Lung (tissue), 12 donors: ENCODE measurements around the gene STK40. TPM values are rescaled to one million over a fixed set of nuclear protein-coding genes. Genes with fewer than 3 reads are reported as not detected.

Source experiments
- ATAC-seq: fragments of 200-7000 bp; cut with Tn5 transposase; one replicate; pipeline ENCODE4 v1.9.1; 2020; ENCODE audit warnings: moderate number of reproducible peaks; ENCODE audit not compliant: insufficient read depth, low FRiP score
- DNase-seq, 3 donors: peaks; one replicate each; pipeline ENCODE4 v3.0.0-alpha.2; 2013 to 2017
- H3K27ac ChIP-seq, 2 donors: one replicate each; pipeline ENCODE4 v1.5.1; 2013; ENCODE audit warnings: mild to moderate bottlenecking in 2 of 2, moderate library complexity in 2 of 2, control low read depth in 1 of 2, inconsistent platforms in 1 of 2, low read depth in 1 of 2, low read length in 1 of 2
- H3K27me3 ChIP-seq, 3 donors: one replicate each; pipeline ENCODE4 v1.5.1; 2013; ENCODE audit warnings: low read length in 2 of 3; ENCODE audit not compliant: control insufficient read depth in 3 of 3, insufficient read depth in 3 of 3
- H3K36me3 ChIP-seq, 4 donors: one replicate each; pipeline ENCODE4 v1.5.1; 2013; ENCODE audit warnings: low read length in 4 of 4, mild to moderate bottlenecking in 1 of 4, moderate library complexity in 1 of 4; ENCODE audit not compliant: control insufficient read depth in 4 of 4, insufficient read depth in 4 of 4
- H3K4me1 ChIP-seq, 5 donors: one replicate each; pipeline ENCODE4 v1.5.1; 2013; ENCODE audit warnings: low read length in 5 of 5, mild to moderate bottlenecking in 2 of 5, moderate library complexity in 1 of 5; ENCODE audit not compliant: control insufficient read depth in 5 of 5, insufficient read depth in 5 of 5
- H3K4me3 ChIP-seq: one replicate; pipeline ENCODE4 v1.5.1; 2013; ENCODE audit warnings: mild to moderate bottlenecking, control low read depth, moderate library complexity
- H3K9ac ChIP-seq, 2 donors: one replicate each; pipeline ENCODE4 v1.5.1; 2013; ENCODE audit warnings: low read length in 2 of 2, control low read depth in 1 of 2; ENCODE audit not compliant: insufficient read depth in 1 of 2
- H3K9me3 ChIP-seq, 4 donors: one replicate each; pipeline ENCODE4 v1.5.1; 2013; ENCODE audit warnings: low read length in 3 of 4, mild to moderate bottlenecking in 1 of 4, moderate library complexity in 1 of 4; ENCODE audit not compliant: control insufficient read depth in 4 of 4, insufficient read depth in 3 of 4
- WGBS, 2 donors: extraction: QIAGEN DNeasy Blood & Tissue Kit; methylation state at CpG; one replicate each; pipeline ENCODE4 v1.1.7; 2013; 5-methylcytosine and 5-hydroxymethylcytosine counted together
- polyA plus RNA-seq, 2 donors: library from polyadenylated mRNA; stranded (reverse); fragments of 200-250 nt; gene quantifications; one replicate each; pipeline ENCODE4 v1.2.1, GENCODE V29; 2013
- total RNA-seq, 2 donors: library from RNA; depleted of rRNA in 1 of 2; stranded (reverse); fragments of >200 nt in 1 of 2; gene quantifications; one replicate each; pipeline ENCODE4 v1.2.1, GENCODE V29; 2014 to 2021
- TF ChIP-seq, protein P1 (sequence below): IDR thresholded peaks from 2 replicates; pipeline ENCODE4 v1.5.1; 2012; ENCODE audit warnings: mild to moderate bottlenecking; ENCODE audit errors: control extremely low read depth, extremely low read depth
- donor health status: control.
- donor health status: control.
- donor health status: Bipolar disorder and iron deficiency.
- donor health status: healthy.
- donor health status: DM: yes; HTN: yes; CAD: no.

STK40 gene
- total and polyA plus RNA-seq, 4 donors: 25.4 to 82.9 (median 48.7) TPM

DNA sequence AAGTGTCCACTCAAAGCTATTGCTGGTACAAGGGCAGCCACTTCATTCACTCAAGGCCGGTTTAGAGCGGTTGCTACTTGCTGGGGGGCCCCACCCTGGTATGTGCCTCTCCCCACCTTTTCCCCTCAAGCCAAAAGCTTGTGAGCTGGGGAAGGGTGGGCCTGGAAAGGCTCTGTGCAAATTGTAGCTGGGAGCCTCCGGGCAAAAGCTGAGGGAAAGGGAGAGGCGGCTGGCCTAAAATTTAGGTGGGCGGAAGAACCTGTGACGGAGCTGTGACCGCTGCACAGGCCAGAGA is 79.9 kb downstream of the STK40 start:
- peaks cover 0 to 15% (median 3%) of the 10 kb centered on the region in 5 donors for H3K4me1 ChIP-seq
- H3K27me3 ChIP-seq: no peaks in the 10 kb centered on the region
- DNase-seq (peak; percentile 29 to 49 (median 32)), ATAC-seq (no peak)
- peak overlapping the region in 1 of 2 donors; percentile 92 for H3K27ac ChIP-seq
- peaks cover 19 to 32% (median 22%) of the 10 kb centered on the region in 4 donors for H3K36me3 ChIP-seq
- no peak overlapping the region for H3K4me3 ChIP-seq
- no peak overlapping the region for H3K9ac ChIP-seq
- WGBS, 2 donors: 62 to 80% methylated on average over 7 of the region's 7 CpGs
- no peaks in the 10 kb centered on the region for H3K9me3 ChIP-seq
- TF ChIP-seq, protein P1, sequence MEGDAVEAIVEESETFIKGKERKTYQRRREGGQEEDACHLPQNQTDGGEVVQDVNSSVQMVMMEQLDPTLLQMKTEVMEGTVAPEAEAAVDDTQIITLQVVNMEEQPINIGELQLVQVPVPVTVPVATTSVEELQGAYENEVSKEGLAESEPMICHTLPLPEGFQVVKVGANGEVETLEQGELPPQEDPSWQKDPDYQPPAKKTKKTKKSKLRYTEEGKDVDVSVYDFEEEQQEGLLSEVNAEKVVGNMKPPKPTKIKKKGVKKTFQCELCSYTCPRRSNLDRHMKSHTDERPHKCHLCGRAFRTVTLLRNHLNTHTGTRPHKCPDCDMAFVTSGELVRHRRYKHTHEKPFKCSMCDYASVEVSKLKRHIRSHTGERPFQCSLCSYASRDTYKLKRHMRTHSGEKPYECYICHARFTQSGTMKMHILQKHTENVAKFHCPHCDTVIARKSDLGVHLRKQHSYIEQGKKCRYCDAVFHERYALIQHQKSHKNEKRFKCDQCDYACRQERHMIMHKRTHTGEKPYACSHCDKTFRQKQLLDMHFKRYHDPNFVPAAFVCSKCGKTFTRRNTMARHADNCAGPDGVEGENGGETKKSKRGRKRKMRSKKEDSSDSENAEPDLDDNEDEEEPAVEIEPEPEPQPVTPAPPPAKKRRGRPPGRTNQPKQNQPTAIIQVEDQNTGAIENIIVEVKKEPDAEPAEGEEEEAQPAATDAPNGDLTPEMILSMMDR: no peak

DNA sequence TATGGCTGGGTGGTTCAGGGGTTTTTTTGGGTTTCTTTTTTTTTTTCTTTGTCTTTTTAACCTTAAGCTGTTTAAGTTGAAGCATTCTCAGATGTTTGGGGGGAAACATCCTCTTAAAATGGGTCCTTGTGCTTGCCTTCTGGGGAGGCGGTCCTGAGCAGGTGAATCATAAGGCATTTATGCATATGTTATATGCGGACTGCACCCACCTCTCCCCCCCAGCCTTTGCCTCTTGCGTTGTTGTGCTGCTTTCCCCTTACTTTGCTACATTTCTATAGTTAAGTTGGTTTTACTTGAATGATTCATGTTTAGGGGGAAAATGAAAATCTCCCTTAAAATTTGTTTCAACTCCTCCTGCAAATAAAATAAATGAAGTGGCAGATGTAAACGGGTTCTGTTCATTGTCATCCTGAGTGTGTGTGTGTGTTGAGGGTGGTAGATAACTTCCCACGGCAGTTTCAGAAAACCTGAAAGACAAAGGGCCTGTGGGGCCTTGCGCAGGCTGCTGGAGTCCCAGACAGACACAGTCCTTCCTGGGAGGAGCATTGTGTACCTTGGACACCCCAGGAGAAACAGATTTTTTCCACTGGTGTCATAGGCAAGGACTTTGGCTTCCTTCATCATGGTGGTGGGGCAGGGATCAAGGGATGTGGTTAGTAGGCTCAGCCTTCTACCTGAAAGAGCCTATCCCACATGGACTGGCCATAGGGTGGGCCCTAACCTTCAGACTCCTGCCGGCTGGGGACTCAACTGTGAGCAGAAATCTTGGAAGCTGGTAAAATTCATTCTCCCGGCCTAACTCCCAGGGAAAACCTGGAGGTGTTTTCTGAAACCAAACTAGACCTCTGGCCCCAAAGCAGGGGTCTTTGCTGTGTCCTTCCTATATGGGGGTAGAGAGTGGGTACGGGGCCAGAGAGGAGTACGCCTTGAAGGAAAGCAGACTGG is 80.5 kb downstream of the STK40 start:
- no peak for DNase-seq
- H3K36me3 ChIP-seq: peaks cover 20 to 36% (median 26%) of the 10 kb centered on the region in 4 donors
- H3K27me3 ChIP-seq: no peaks in the 10 kb centered on the region
- no peak overlapping the region for H3K4me3 ChIP-seq
- peaks cover 0 to 15% (median 3%) of the 10 kb centered on the region in 5 donors for H3K4me1 ChIP-seq
- no peaks in the 10 kb centered on the region for H3K9me3 ChIP-seq
- ATAC-seq: no peak
- no peak overlapping the region for H3K9ac ChIP-seq
- WGBS, 2 donors: 76% methylated on average over 10 of the region's 10 CpGs
- H3K27ac ChIP-seq: peak overlapping the region in 1 of 2 donors; percentile 92
- TF ChIP-seq, protein P1: no peak

DNA sequence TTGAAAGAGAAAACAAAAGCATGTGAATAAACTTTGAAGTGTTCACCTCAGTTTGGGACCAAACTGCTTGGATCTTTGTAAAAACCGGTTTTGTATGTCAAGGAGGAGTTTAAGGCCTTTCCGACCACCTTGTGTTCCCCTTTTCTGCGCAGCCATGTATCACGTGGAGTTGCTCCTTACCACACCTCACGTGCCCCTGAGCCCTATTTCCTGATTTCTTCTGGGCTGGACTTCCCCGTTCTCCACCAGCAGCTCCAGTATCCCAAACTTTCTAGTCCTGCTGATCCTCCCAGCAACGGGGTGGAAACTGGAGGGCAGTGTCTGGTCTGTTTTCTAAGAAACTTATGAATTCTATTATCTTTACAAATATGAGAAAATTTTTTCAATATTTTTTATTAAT is 81.2 kb downstream of the STK40 start:
- peaks cover 26 to 36% (median 29%) of the 10 kb centered on the region in 4 donors for H3K36me3 ChIP-seq
- no peak overlapping the region for H3K9ac ChIP-seq
- peaks cover 0 to 15% (median 3%) of the 10 kb centered on the region in 5 donors for H3K4me1 ChIP-seq
- DNase-seq (no peak), ATAC-seq (no peak)
- H3K9me3 ChIP-seq: no peaks in the 10 kb centered on the region
- H3K27me3 ChIP-seq: no peaks in the 10 kb centered on the region
- 42 to 61% methylated on average over 7 of the region's 7 CpGs for whole genome bisulfite sequencing, 2 donors
- H3K4me3 ChIP-seq: no peak overlapping the region
- TF ChIP-seq, protein P1: no peak
- no peak overlapping the region for H3K27ac ChIP-seq
